Right lobe of liver (tissue), 4 donors: ENCODE results near the gene CBL.

ENCODE experiments used
- POLR2A ChIP-seq: fragments of 450-650 bp; IDR thresholded peaks from one replicate; pipeline ENCODE4 v1.6.1; 2017; ENCODE audit warnings: antibody characterized with exemption, mild to moderate bottlenecking
- TF ChIP-seq, protein P1 (sequence below), 4 donors: fragments of 200-600 bp in 3 of 4; fragments of 450-650 bp in 1 of 4; IDR thresholded peaks; one replicate each; pipeline versions ENCODE4 v1.5.1 to v1.8.0; 2016 to 2022; ENCODE audit warnings: antibody characterized with exemption in 4 of 4, mild to moderate bottlenecking in 2 of 4
- donor health status: DM: no; HTN: no; CAD: no.
- donor health status: DM: no; HTN: no; CAD: no.
- donor health status: DM: no; HTN: yes; CAD: no.

DNA sequence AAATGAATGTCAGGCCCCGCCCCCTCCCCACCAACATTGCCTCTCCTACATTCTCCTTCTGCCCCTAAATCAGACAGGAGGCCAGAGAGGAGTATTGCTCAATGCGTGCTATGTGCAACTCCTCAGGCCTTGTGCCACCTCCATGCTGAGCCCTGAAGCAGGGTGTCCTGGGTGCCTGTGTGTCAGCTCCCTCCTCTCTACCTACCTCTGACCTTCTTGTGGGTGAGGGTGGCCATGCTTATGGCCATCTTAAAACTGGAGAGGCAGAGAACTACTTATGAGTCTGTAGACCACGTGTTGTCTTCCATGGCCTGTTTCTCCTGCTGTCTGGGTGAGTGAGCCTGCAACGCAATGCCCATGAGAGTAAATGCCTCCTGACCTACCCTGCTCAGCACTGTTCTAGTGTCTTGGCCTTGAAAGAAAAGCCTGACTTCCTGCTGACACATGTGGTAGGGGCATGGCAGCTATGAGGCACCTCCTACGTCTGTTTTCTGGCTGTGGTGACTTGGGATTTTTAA lies 100.3 kb downstream of the CBL start:
- TF ChIP-seq, protein P1, sequence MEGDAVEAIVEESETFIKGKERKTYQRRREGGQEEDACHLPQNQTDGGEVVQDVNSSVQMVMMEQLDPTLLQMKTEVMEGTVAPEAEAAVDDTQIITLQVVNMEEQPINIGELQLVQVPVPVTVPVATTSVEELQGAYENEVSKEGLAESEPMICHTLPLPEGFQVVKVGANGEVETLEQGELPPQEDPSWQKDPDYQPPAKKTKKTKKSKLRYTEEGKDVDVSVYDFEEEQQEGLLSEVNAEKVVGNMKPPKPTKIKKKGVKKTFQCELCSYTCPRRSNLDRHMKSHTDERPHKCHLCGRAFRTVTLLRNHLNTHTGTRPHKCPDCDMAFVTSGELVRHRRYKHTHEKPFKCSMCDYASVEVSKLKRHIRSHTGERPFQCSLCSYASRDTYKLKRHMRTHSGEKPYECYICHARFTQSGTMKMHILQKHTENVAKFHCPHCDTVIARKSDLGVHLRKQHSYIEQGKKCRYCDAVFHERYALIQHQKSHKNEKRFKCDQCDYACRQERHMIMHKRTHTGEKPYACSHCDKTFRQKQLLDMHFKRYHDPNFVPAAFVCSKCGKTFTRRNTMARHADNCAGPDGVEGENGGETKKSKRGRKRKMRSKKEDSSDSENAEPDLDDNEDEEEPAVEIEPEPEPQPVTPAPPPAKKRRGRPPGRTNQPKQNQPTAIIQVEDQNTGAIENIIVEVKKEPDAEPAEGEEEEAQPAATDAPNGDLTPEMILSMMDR (IDR thresholded peaks at IDR 0.05) = no peak
- TF ChIP-seq POLR2A = no peak
